A549 treated with CORT108297 at 1 μM for 4 hours (cell line): ENCODE measurements around the gene PEX3. TPM values are rescaled to one million over a fixed set of nuclear protein-coding genes. Genes with fewer than 3 reads are reported as not detected.

ENCODE experiments used
- total RNA-seq: library from RNA; stranded (reverse); fragments of 200-300 nt; extraction: Qiagen RNA extraction; gene quantifications from 5 replicates; pipeline ENCODE4 v1.2.3, GENCODE V29; 2022

The PEX3 gene
- 10.9 to 11.8 TPM (median 11.6 TPM) in 5 replicates for total RNA-seq

GRCh38 chr6:143450453-143451371 lies at the start of gene PEX3, which contains the start of gene ADAT2:
Gene PEX3, plus strand, starts transcription at chr6:143450805. Its CDS starts 238 bp downstream, at chr6:143451043.
Gene ADAT2, minus strand, starts transcription at chr6:143450695. Its CDS starts 37 bp downstream, at chr6:143450658.

GRCh38 chr6:143510991-143511891 lies 60.6 kb downstream of the PEX3 start, which contains the start of gene FUCA2:
Gene FUCA2, minus strand, starts transcription at chr6:143511720. Its CDS starts 86 bp downstream, at chr6:143511634.

Other genes starting within 250 kb of the PEX3 start
- gene ADAT2, start 110 bp upstream of the PEX3 start, total RNA-seq, result 3.5 to 4.4 TPM (median 4.0 TPM) in 5 replicates
- 53.3 to 54.2 TPM (median 54.1 TPM) in 5 replicates for gene FUCA2, start 60.9 kb downstream of the PEX3 start, total RNA-seq
- gene PHACTR2, start 227.2 kb downstream of the PEX3 start, total RNA-seq, result 2.9 to 3.7 TPM (median 3.3 TPM) in 5 replicates